Skeletal muscle tissue (tissue), 4 donors: ENCODE results near the gene TP53I13. TPM values are rescaled to one million over a fixed set of nuclear protein-coding genes. Genes with fewer than 3 reads are reported as not detected.

Source experiments
- H3K27ac ChIP-seq: one replicate; pipeline ENCODE4 v1.7.0; 2013; ENCODE audit warnings: mild to moderate bottlenecking, low read depth, low read length, inconsistent platforms
- H3K27me3 ChIP-seq, 3 donors: one replicate each; pipeline ENCODE4 v1.7.0; 2013; ENCODE audit warnings: low read length in 3 of 3; ENCODE audit not compliant: control insufficient read depth in 3 of 3, insufficient read depth in 3 of 3
- H3K36me3 ChIP-seq, 3 donors: one replicate each; pipeline ENCODE4 v1.7.0; 2013; ENCODE audit warnings: low read length in 3 of 3; ENCODE audit not compliant: control insufficient read depth in 3 of 3, insufficient read depth in 3 of 3
- H3K4me1 ChIP-seq, 3 donors: one replicate each; pipeline ENCODE4 v1.7.0; 2013; ENCODE audit warnings: low read length in 3 of 3, mild to moderate bottlenecking in 3 of 3; ENCODE audit not compliant: control insufficient read depth in 3 of 3, insufficient read depth in 3 of 3
- H3K4me3 ChIP-seq, 3 donors: one replicate each; pipeline ENCODE4 v1.7.0; 2013; ENCODE audit warnings: low read length in 3 of 3
- H3K9ac ChIP-seq, 3 donors: one replicate each; pipeline ENCODE4 v1.7.0; 2013; ENCODE audit warnings: low read length in 3 of 3, mild to moderate bottlenecking in 3 of 3, moderate library complexity in 2 of 3, low read depth in 1 of 3
- H3K9me3 ChIP-seq, 3 donors: one replicate each; pipeline ENCODE4 v1.7.0; 2013; ENCODE audit warnings: low read length in 3 of 3; ENCODE audit not compliant: control insufficient read depth in 3 of 3
- total RNA-seq: library from RNA; depleted of rRNA; stranded (reverse); fragments of >200 nt; gene quantifications from one replicate; pipeline ENCODE4 v1.2.3, GENCODE V29; 2014
- donor health status: Osteomylitis.

Gene TP53I13
- total RNA-seq, 1 donor from 2014 or later: 26.1 TPM

GRCh38 chr17:29579866-29580771, 11.6 kb downstream of the TP53I13 start:
- peaks cover 54 to 58% (median 55%) of the 10 kb centered on the region in 3 donors for H3K36me3 ChIP-seq
- no peaks in the 10 kb centered on the region for H3K27me3 ChIP-seq
- peak overlapping the region in 1 of 3 donors; percentile 22 for H3K4me3 ChIP-seq
- no peak overlapping the region for H3K27ac ChIP-seq
- peak overlapping the region in 1 of 3 donors; percentile 40 for H3K9ac ChIP-seq
- no peaks in the 10 kb centered on the region for H3K9me3 ChIP-seq
- peaks cover 30 to 49% (median 38%) of the 10 kb centered on the region in 3 donors for H3K4me1 ChIP-seq

GRCh38 chr17:29581583-29582253, 13.2 kb downstream of the TP53I13 start:
- no peak overlapping the region for H3K27ac ChIP-seq

GRCh38 chr17:29582254-29582765, 13.8 kb downstream of the TP53I13 start:
- Histone ChIP-seq H3K36me3 (peaks cover 33 to 37% (median 33%) of the 10 kb centered on the region in 3 donors), H3K27ac (no peak overlapping the region)

More at GRCh38 chr17:29581583-29582253, 13.2 kb downstream of the TP53I13 start:
- no peaks in the 10 kb centered on the region for H3K9me3 ChIP-seq
- H3K36me3 ChIP-seq: peaks cover 38 to 43% (median 39%) of the 10 kb centered on the region in 3 donors
- H3K4me1 ChIP-seq: peaks cover 40 to 62% (median 51%) of the 10 kb centered on the region in 3 donors
- H3K4me3 ChIP-seq: no peak overlapping the region
- H3K27me3 ChIP-seq: no peaks in the 10 kb centered on the region
- no peak overlapping the region for H3K9ac ChIP-seq

GRCh38 chr17:29582772-29583171, 14.3 kb downstream of the TP53I13 start:
- Histone ChIP-seq H3K4me1 (peaks cover 51 to 72% (median 62%) of the 10 kb centered on the region in 3 donors), H3K4me3 (no peak overlapping the region), H3K9me3 (no peaks in the 10 kb centered on the region), H3K36me3 (peaks cover 28 to 33% (median 29%) of the 10 kb centered on the region in 3 donors), H3K27me3 (no peaks in the 10 kb centered on the region), H3K9ac (peak overlapping the region in 1 of 3 donors; percentile 54), H3K27ac (no peak overlapping the region)

More at GRCh38 chr17:29582254-29582765, 13.8 kb downstream of the TP53I13 start:
- Histone ChIP-seq H3K9ac (peak overlapping the region in 1 of 3 donors; percentile 54), H3K4me3 (no peak overlapping the region), H3K9me3 (no peaks in the 10 kb centered on the region), H3K4me1 (peaks cover 46 to 68% (median 57%) of the 10 kb centered on the region in 3 donors), H3K27me3 (no peaks in the 10 kb centered on the region)

- H3K27ac ChIP-seq: no peak overlapping the region
- H3K4me3 ChIP-seq: peak overlapping the region in 1 of 3 donors; percentile 0
- no peaks in the 10 kb centered on the region for H3K27me3 ChIP-seq
- H3K9ac ChIP-seq: peak overlapping the region in 1 of 3 donors; percentile 54
- H3K36me3 ChIP-seq: peaks cover 20 to 25% (median 22%) of the 10 kb centered on the region in 3 donors
- no peaks in the 10 kb centered on the region for H3K9me3 ChIP-seq
- H3K4me1 ChIP-seq: peaks cover 59 to 80% (median 70%) of the 10 kb centered on the region in 3 donors
Observed at GRCh38 chr17:29583324-29584248, 15.1 kb downstream of the TP53I13 start.

GRCh38 chr17:29584452-29585079, 16.1 kb downstream of the TP53I13 start:
- peaks cover 12 to 21% (median 18%) of the 10 kb centered on the region in 3 donors for H3K36me3 ChIP-seq
- no peaks in the 10 kb centered on the region for H3K9me3 ChIP-seq
- peak overlapping the region; percentile 12 to 54 (median 33) for H3K9ac ChIP-seq
- H3K27ac ChIP-seq: peak overlapping the region; percentile 56
- H3K4me3 ChIP-seq: peak overlapping the region in 2 of 3 donors; percentile 0 to 18
- H3K27me3 ChIP-seq: no peaks in the 10 kb centered on the region
- peaks cover 60 to 83% (median 70%) of the 10 kb centered on the region in 3 donors for H3K4me1 ChIP-seq

- H3K36me3 ChIP-seq: peaks cover 5 to 18% (median 13%) of the 10 kb centered on the region in 3 donors
- H3K4me3 ChIP-seq: peak overlapping the region; percentile 18 to 64 (median 62)
- H3K9ac ChIP-seq: peak overlapping the region; percentile 12 to 70 (median 47)
- no peaks in the 10 kb centered on the region for H3K27me3 ChIP-seq
- peak overlapping the region; percentile 56 for H3K27ac ChIP-seq
- no peaks in the 10 kb centered on the region for H3K9me3 ChIP-seq
- peaks cover 65 to 83% (median 72%) of the 10 kb centered on the region in 3 donors for H3K4me1 ChIP-seq
Observed at GRCh38 chr17:29585080-29585751, 16.7 kb downstream of the TP53I13 start.

- H3K4me3 ChIP-seq: peak overlapping the region; percentile 37 to 88 (median 51)
- H3K4me1 ChIP-seq: peaks cover 78 to 86% (median 83%) of the 10 kb centered on the region in 3 donors
- no peaks in the 10 kb centered on the region for H3K27me3 ChIP-seq
- no peak overlapping the region for H3K27ac ChIP-seq
- peak overlapping the region; percentile 35 to 88 (median 79) for H3K9ac ChIP-seq
- H3K36me3 ChIP-seq: peaks cover 3 to 12% (median 5%) of the 10 kb centered on the region in 3 donors
- H3K9me3 ChIP-seq: no peaks in the 10 kb centered on the region
Observed at GRCh38 chr17:29586676-29587469, 18.4 kb downstream of the TP53I13 start.
